Omental fat pad (tissue), 4 donors: Measurements from ENCODE around the gene MAPK9. TPM values are rescaled to one million over a fixed set of nuclear protein-coding genes. Genes with fewer than 3 reads are reported as not detected.
"Not testable (repeated sequence)": the region's sequence is repeated elsewhere in the genome, so short reads cannot be mapped to it uniquely, and the experiment has no call there.

Source experiments
- ATAC-seq: fragments of 150-250 bp; one replicate; pipeline ENCODE4 v1.9.1; 2016; ENCODE audit warnings: mild to moderate bottlenecking, moderate library complexity; ENCODE audit not compliant: low FRiP score
- DNase-seq: peaks from one replicate; pipeline ENCODE4 v3.0.0-alpha.2; 2019; ENCODE audit warnings: low spot score
- CTCF ChIP-seq, 3 donors: fragments of 450-650 bp; IDR thresholded peaks; one replicate each; pipeline ENCODE4 v1.5.1; 2016 to 2017; ENCODE audit warnings: antibody characterized with exemption in 3 of 3, mild to moderate bottlenecking in 3 of 3, moderate library complexity in 2 of 3
- total RNA-seq, 4 donors: library from RNA; depleted of rRNA; stranded (reverse); fragments of >200 nt; gene quantifications; one replicate each; pipeline ENCODE4 v1.1.0, GENCODE V29; 2016

The MAPK9 gene
- total RNA-seq, 4 donors from 2014 or later, result 18.6 to 31.6 (median 29.6) TPM

DNA sequence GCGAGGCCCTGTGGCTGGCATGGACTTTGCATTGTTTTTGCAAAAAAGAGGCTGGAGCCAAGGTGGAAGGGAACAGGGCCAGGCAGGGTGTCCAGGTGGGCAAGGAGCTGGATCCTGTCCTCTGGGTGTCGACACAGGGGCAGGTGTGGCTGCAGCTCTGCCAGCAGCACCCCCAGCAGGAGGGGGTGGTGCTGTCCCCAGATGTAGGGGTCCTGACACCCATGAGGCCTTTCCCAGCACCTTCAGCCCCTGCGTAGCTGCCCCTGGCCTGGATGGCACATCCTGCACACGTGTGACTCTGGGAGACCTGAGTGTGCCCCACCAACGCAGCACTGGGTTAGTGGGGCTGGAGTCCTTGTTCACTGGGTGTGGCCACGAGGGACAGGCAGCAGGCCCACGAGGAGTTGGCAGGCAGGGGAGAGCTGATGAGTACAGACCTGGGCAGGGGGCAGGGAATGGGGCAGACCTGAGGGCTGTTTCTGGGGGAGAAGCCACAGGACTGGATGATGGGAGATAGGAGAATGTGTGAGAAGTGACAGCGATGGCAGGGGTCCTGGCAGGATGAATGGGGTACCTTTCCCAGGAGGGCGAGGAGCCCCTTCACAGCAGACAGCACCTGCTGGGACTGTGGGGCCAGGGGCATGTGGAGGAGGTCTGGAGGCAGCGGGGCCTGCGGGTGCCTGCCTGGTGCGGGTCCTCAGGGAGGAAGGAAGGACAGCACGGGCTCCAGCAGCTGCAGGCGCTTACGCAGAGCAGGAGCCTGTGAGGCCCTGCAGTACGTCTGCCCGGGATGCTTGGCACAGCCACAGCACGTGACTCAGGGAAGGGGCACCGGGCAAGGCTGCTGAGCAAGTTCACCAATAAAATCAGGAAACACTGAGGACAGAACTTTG, 79.3 kb downstream of the MAPK9 start:
- DNase-seq (no peak), ATAC-seq (no peak)
- no peak for TF ChIP-seq CTCF (IDR thresholded peaks at IDR 0.05)

GRCh38 chr5:180211761-180212035, 80.2 kb downstream of the MAPK9 start:
- ATAC-seq (no peak), DNase-seq (no peak)
- no peak for TF ChIP-seq CTCF (IDR thresholded peaks at IDR 0.05)

DNA sequence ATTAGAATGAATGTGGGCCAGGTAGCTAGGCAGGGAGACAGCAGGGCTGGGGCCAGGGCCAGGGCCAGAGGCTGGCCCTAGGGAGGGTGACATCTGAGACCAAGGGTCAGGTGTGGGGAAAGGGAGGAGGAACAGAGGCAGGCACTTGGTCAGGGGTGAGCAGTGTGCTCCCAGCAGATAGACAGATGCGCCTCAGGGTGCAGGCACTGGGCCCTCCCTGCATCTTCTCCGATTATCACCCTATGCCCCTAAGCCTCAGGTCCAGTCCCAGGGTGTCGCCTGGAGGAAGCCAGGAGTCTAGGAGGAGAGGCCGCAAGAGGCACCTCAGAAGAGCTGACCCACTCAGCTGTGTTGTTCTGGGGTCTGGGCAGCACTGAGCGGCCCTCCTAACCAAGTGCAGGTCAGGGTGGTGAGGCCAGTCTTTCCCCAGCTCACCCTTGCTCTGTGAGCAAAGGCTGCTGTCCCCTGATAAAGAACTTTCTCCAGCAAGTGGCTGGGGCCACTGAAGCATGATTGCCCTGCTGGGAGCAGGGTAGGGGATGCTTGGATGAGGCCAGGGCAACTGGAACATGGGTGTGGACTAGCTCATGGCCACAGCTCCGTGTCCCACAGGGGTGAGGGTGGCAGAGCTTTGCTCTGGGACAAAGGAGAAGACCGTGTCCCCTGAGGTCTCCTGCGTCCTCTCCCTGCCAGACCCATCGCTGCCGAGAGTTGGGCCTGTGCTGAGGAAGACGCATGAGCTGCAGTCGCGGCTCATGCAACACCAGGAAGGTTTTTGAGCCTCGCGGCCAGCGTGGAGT, 80.7 kb downstream of the MAPK9 start:
- no peak for ATAC-seq
- TF ChIP-seq CTCF (IDR thresholded peaks at IDR 0.05), result no peak
- no peak for DNase-seq

GRCh38 chr5:180210077-180210476, 81.8 kb downstream of the MAPK9 start:
- DNase-seq, ATAC-seq: not testable (repeated sequence)

DNA sequence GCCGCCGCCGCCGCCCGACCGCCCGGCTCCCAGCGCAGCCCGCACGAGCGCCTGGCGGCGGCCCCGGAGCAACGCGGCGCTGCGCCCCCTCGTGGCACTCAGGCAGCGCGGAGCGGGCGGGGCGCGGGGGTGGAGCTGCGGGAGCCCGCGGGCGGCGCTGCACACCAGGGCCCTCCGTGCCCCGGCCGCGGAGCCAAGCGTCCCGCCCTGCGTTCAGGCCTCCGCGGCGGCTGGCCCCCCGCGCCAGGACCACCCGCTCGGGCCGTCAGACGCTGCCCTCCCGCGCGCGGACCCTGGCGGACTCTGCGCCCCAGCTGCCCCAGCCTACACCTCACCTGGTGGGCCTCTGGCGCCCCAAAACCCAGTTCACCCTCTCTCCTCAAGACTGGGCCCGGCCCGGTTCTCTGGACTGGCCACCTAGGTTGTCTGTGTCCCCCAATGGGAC, 82.7 kb downstream of the MAPK9 start, which contains the start of gene RASGEF1C:
Gene RASGEF1C (minus strand): TSS at position 75 of the 445 bp plus-strand sequence. CDS start 71,159 bp downstream, outside the sequence.
- TF ChIP-seq CTCF (IDR thresholded peaks at IDR 0.05), result no peak
- DNase-seq (no peak), ATAC-seq (peak; percentile 85)

GRCh38 chr5:180208435-180209081, 83.3 kb downstream of the MAPK9 start:
- DNase-seq (no peak), ATAC-seq (peak; percentile 42)
- no peak for TF ChIP-seq CTCF (IDR thresholded peaks at IDR 0.05)

DNA sequence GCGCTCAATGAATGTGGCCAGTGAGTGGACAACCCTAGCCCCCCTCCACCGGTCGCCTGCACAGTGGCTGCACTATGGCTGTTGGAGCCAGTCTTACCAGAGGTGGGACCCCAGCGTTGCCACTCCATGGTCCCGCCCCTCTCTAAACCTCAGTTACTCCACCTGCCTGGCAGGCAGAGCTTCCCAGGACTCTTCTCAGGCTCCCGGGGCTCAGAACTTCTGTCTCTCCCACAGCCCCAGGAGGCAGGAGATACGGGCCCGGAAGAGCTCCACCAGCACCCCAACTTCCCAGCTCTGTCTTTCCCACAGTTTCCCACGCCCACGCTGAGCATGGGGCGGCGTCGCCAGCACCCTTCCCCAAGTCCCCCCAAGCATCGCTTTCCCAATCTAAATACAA, 83.8 kb downstream of the MAPK9 start:
- DNase-seq (no peak), ATAC-seq (no peak)
- no peak for TF ChIP-seq CTCF (IDR thresholded peaks at IDR 0.05)
